Ovary (tissue), 9 donors: Measurements from ENCODE around the gene CEP162. TPM values are rescaled to one million over a fixed set of nuclear protein-coding genes. Genes with fewer than 3 reads are reported as not detected.

Experiments
- DNase-seq, 5 donors: peaks; one replicate each; pipeline ENCODE4 v3.0.0-alpha.2; 2019 to 2020
- H3K27ac ChIP-seq, 2 donors: fragments of 200-600 bp; one replicate each; pipeline versions ENCODE4 v1.5.1 to v1.8.0; 2019 to 2022
- H3K27me3 ChIP-seq: fragments of 200-600 bp; one replicate; pipeline ENCODE4 v1.8.0; 2022
- H3K36me3 ChIP-seq: fragments of 200-600 bp; sonication (generic); one replicate; pipeline ENCODE4 v1.5.1; 2019
- H3K4me1 ChIP-seq: one replicate; pipeline ENCODE4 v1.8.1; 2013; ENCODE audit warnings: mild to moderate bottlenecking, moderate library complexity; ENCODE audit not compliant: insufficient read depth
- H3K4me3 ChIP-seq: fragments of 200-600 bp; sonication (generic); one replicate; pipeline ENCODE4 v1.5.1; 2017
- H3K9me3 ChIP-seq, 2 donors: fragments of 200-600 bp in 1 of 2; sonication (generic) in 1 of 2; one replicate each; pipeline versions ENCODE4 v1.5.1 to v1.8.1; 2013 to 2019; ENCODE audit warnings: mild to moderate bottlenecking in 1 of 2, moderate library complexity in 1 of 2
- CTCF ChIP-seq, 3 donors: fragments of 450-650 bp in 2 of 3; fragments of 200-600 bp in 1 of 3; IDR thresholded peaks; one replicate each; pipeline versions ENCODE4 v1.5.1 to v1.8.0; 2016 to 2022; ENCODE audit warnings: antibody characterized with exemption in 3 of 3, mild to moderate bottlenecking in 1 of 3
- EP300 ChIP-seq: sonication (generic); formaldehyde crosslinking; IDR thresholded peaks from one replicate; pipeline ENCODE4 v1.6.1; 2017; ENCODE audit warnings: antibody characterized with exemption
- POLR2A ChIP-seq: fragments of 450-650 bp; IDR thresholded peaks from one replicate; pipeline ENCODE4 v1.6.1; 2017; ENCODE audit warnings: antibody characterized with exemption, mild to moderate bottlenecking, moderate library complexity
- WGBS, 3 donors: extraction: QIAGEN DNeasy Blood & Tissue Kit in 1 of 3; methylation state at CpG; one replicate each; pipeline versions ENCODE4 v1.1.5 to v1.1.7; 2013 to 2017; 5-methylcytosine and 5-hydroxymethylcytosine counted together
- intact Hi-C, 4 donors: fragments of 100-400 bp; cut with DNase I; formaldehyde crosslinking; loops; one replicate each; pipeline versions ENCODE4 v1.11.0 to v1.15.1; 2022 to 2023
- polyA plus RNA-seq, 2 donors: library from polyadenylated mRNA; stranded (reverse); fragments of 200-250 nt in 1 of 2; fragments of 350-450 nt in 1 of 2; fragmentation: Illumina TruSeq in 1 of 2; extraction: RNeasy Lipid Tissue Mini Kit (QIAGEN cat#74804) in 1 of 2; gene quantifications; one replicate each; pipeline ENCODE4 v1.2.3, GENCODE V29; 2013 to 2014
- total RNA-seq, 7 donors: library from RNA; depleted of rRNA in 2 of 7; stranded (reverse); fragments of >200 nt in 2 of 7; fragmentation: NEBNext Ultra II Directional in 3 of 7; extraction: Animal tissue kit (Norgen Biotek cat#: 25700) in 3 of 7; gene quantifications; one replicate each; pipeline versions ENCODE4 v1.1.0 to v1.2.4, GENCODE V29; 2016 to 2023
- donor health status: DM: no; HTN: no; CAD: no; lungs with moderate emphysema.
- donor health status: DM: no; HTN: no; CAD: no.
- donor health status: Bipolar disorder and iron deficiency.
- donor health status: DM: yes; HTN: yes; CAD: no.
- donor health status: DM: no; HTN: no; CAD: no.
- donor health status: DM: yes; HTN: yes; CAD: no.

CEP162 gene
- total and polyA plus RNA-seq, 9 donors, result 5.3 to 16.8 (median 9.7) TPM

- Histone ChIP-seq H3K4me3 (no peak overlapping the region), H3K36me3 (no peaks in the 10 kb centered on the region), H3K27me3 (no peaks in the 10 kb centered on the region), H3K9me3 (no peaks in the 10 kb centered on the region), H3K27ac (no peak overlapping the region), H3K4me1 (no peaks in the 10 kb centered on the region)
- intact Hi-C loops, result no loop called here
- WGBS, 3 donors, result 89 to 93% (median 89%) methylated on average over 3 of the region's 3 CpGs
- no peak for DNase-seq
- TF ChIP-seq POLR2A (no peak), CTCF (IDR thresholded peaks at IDR 0.05) (no peak), EP300 (no peak)
Measured at GRCh38 chr6:84260926-84261325, 33.5 kb upstream of the CEP162 start.

DNA sequence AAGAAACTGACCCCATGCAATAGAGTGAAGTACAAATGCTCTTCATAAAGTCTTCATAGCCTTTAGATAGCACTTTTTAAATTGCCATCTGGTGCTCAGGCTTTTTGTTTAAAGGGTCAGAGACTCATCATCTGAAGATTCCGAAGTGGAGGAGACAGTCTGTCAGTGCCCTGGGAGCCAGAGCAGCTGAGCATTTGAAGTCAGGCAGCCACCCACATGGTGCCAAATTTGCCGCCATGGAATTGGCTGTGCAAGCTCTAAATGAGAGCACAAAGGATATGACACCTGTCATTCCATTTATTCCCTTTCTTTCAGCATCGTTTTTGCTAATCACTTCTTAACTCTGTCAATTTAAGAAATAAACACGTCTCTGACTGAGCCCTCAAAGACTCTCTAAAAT lies 32.8 kb upstream of the CEP162 start:
- Histone ChIP-seq H3K27me3 (no peaks in the 10 kb centered on the region), H3K27ac (no peak overlapping the region), H3K9me3 (no peaks in the 10 kb centered on the region), H3K36me3 (no peaks in the 10 kb centered on the region), H3K4me1 (no peaks in the 10 kb centered on the region), H3K4me3 (no peak overlapping the region)
- TF ChIP-seq CTCF (IDR thresholded peaks at IDR 0.05) (no peak), POLR2A (no peak), EP300 (no peak)
- WGBS, 3 donors, result 41 to 58% (median 46%) methylated on average over 4 of the region's 4 CpGs
- intact Hi-C loops, result no loop called here
- no peak for DNase-seq

- TF ChIP-seq EP300 (no peak), POLR2A (no peak), CTCF (IDR thresholded peaks at IDR 0.05) (no peak)
- H3K27me3 ChIP-seq, result no peaks in the 10 kb centered on the region
- H3K9me3 ChIP-seq, result no peaks in the 10 kb centered on the region
- no peak overlapping the region for H3K27ac ChIP-seq
- WGBS, 3 donors, result 75 to 82% (median 82%) methylated on average over 4 of the region's 4 CpGs
- intact Hi-C loops, result no loop called here
- H3K36me3 ChIP-seq, result no peaks in the 10 kb centered on the region
- no peaks in the 10 kb centered on the region for H3K4me1 ChIP-seq
- no peak overlapping the region for H3K4me3 ChIP-seq
- DNase-seq, result no peak
Measured at GRCh38 chr6:84258866-84259265, 31.4 kb upstream of the CEP162 start.

GRCh38 chr6:84258268-84258667 lies 30.8 kb upstream of the CEP162 start:
- Histone ChIP-seq H3K27ac (no peak overlapping the region), H3K27me3 (no peaks in the 10 kb centered on the region), H3K36me3 (no peaks in the 10 kb centered on the region), H3K4me3 (no peak overlapping the region), H3K4me1 (no peaks in the 10 kb centered on the region), H3K9me3 (no peaks in the 10 kb centered on the region)
- intact Hi-C loops, result no loop called here
- TF ChIP-seq CTCF (IDR thresholded peaks at IDR 0.05) (no peak), EP300 (no peak)
- DNase-seq, result no peak
- WGBS, 3 donors, result 8 to 23% (median 15%) methylated on average over 2 of the region's 2 CpGs

GRCh38 chr6:84255641-84256040 lies 28.2 kb upstream of the CEP162 start:
- DNase-seq, result no peak
- TF ChIP-seq EP300 (no peak), POLR2A (no peak), CTCF (IDR thresholded peaks at IDR 0.05) (no peak)
- Histone ChIP-seq H3K4me1 (no peaks in the 10 kb centered on the region), H3K27ac (no peak overlapping the region), H3K9me3 (no peaks in the 10 kb centered on the region), H3K27me3 (no peaks in the 10 kb centered on the region), H3K4me3 (no peak overlapping the region), H3K36me3 (no peaks in the 10 kb centered on the region)
- intact Hi-C loops, result no loop called here
